ENCODE measurements around the gene ALDH1L1. TPM values are rescaled to one million over a fixed set of nuclear protein-coding genes. Genes with fewer than 3 reads are reported as not detected.
A peak's percentile ranks its signal among the peaks of the same experiment; 100 is the strongest.

ALDH1L1 gene
- polyA plus RNA-seq, 1 donor, result 0.70 TPM

GRCh38 chr3:126154391-126155279 is 25.8 kb downstream of the ALDH1L1 start:
- DNase-seq, result no peak

GRCh38 chr3:126153695-126154360 is 26.6 kb downstream of the ALDH1L1 start:
- DNase-seq, result no peak

GRCh38 chr3:126152901-126153694 is 27.3 kb downstream of the ALDH1L1 start:
- no peak for DNase-seq

GRCh38 chr3:126152458-126152857 is 27.9 kb downstream of the ALDH1L1 start:
- no peak for DNase-seq

- DNase-seq, result no peak
These were observed 28.7 kb downstream of the ALDH1L1 start for GRCh38 chr3:126151562-126152302.

GRCh38 chr3:126149960-126150515 is 30.3 kb downstream of the ALDH1L1 start:
- no peak for DNase-seq

GRCh38 chr3:126149256-126149902 is 31.0 kb downstream of the ALDH1L1 start:
- no peak for DNase-seq

GRCh38 chr3:126147932-126148683 is 32.3 kb downstream of the ALDH1L1 start:
- DNase-seq, result no peak

- DNase-seq, result no peak
These were observed 33.0 kb downstream of the ALDH1L1 start for GRCh38 chr3:126147147-126147931.

GRCh38 chr3:126146525-126147146 is 33.8 kb downstream of the ALDH1L1 start:
- DNase-seq, result no peak

GRCh38 chr3:126146034-126146433 is 34.4 kb downstream of the ALDH1L1 start:
- no peak for DNase-seq

- DNase-seq, result no peak
These were observed 37.7 kb downstream of the ALDH1L1 start for GRCh38 chr3:126142652-126143051.

GRCh38 chr3:126137490-126138130 is 42.8 kb downstream of the ALDH1L1 start:
- DNase-seq, result no peak

- no peak for DNase-seq
These were observed 43.8 kb downstream of the ALDH1L1 start for GRCh38 chr3:126136428-126137220.

GRCh38 chr3:126135406-126136076 is 44.8 kb downstream of the ALDH1L1 start:
- no peak for DNase-seq

GRCh38 chr3:126135071-126135405 is 45.3 kb downstream of the ALDH1L1 start:
- DNase-seq, result no peak

- DNase-seq, result peak; percentile 60
These were observed 46.0 kb downstream of the ALDH1L1 start for GRCh38 chr3:126134219-126134975.

Data from hindlimb muscle (tissue), 1 donor.